ENCODE measurements around the gene CDK6.

CDK6 gene

DNA sequence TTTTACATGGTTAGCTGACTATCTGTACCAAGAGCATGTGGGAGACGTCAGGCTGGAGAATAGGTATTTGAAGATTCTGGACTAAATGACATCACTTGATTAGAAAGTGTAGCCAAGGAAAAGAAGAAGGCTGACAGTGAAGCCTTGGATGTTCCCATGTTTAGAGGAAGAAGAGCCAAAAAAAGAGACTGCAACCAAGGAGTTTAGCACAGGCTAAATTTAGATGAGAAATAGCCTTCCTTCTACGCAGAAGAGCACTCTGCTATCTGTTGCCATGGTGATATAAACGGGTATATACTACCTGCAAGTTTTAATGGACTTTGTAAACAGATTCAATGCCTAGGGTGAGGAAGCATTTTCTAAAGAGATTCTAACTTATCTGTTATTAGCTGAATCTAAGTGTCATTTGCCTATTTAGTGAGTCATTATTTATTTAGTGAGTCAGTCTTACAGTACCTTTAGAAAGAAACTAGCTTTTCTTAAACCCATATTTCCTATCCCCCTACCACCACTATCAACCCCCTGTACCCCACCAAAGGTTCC is 69.8 kb downstream of the CDK6 start:
- no peak for TF ChIP-seq CTCF (IDR thresholded peaks at IDR 0.05; ENCODE audit: low read depth, low read length, missing control alignments)
- Histone ChIP-seq H3K27me3 (replicated peaks) (no peaks in the 10 kb centered on the region), H3K27ac (peak overlapping the region; percentile 85), H3K36me3 (replicated peaks) (peaks cover 3% of the 10 kb centered on the region), H3K4me3 (ENCODE audit: low read depth, low read length) (no peak overlapping the region)
- in situ Hi-C loops (cut with HindIII; ENCODE audit: low pct_ligation_motif_present, low sequenced_read_pairs) = no loop called here
- peak; percentile 42 for DNase-seq

DNA sequence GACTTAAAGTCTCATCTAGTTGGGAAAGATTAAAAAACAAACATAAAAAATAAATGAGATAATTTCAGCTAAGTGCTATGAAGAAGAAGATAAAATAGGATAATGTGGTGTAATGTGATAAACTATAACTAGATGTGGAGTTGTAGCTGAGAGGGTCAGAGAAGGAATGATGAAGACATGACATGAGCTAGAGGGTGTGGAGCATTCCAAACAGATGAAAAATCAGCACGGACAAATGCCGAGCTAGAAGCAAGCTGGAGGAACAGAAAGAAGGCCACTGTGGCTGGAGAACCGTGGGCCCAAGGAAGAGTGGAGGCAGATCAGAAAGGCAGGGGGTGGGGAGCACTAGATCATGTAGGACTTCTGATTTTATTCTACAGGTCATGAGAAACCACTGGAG is 70.6 kb downstream of the CDK6 start:
- DNase-seq = peak; percentile 85
- in situ Hi-C loops (cut with HindIII; ENCODE audit: low pct_ligation_motif_present, low sequenced_read_pairs) = no loop called here
- H3K27me3 ChIP-seq (replicated peaks) = no peaks in the 10 kb centered on the region
- H3K27ac ChIP-seq = peak overlapping the region; percentile 85
- H3K36me3 ChIP-seq (replicated peaks) = peaks cover 3% of the 10 kb centered on the region
- no peak for TF ChIP-seq CTCF (IDR thresholded peaks at IDR 0.05; ENCODE audit: low read depth, low read length, missing control alignments)
- no peak overlapping the region for H3K4me3 ChIP-seq (ENCODE audit: low read depth, low read length)

DNA sequence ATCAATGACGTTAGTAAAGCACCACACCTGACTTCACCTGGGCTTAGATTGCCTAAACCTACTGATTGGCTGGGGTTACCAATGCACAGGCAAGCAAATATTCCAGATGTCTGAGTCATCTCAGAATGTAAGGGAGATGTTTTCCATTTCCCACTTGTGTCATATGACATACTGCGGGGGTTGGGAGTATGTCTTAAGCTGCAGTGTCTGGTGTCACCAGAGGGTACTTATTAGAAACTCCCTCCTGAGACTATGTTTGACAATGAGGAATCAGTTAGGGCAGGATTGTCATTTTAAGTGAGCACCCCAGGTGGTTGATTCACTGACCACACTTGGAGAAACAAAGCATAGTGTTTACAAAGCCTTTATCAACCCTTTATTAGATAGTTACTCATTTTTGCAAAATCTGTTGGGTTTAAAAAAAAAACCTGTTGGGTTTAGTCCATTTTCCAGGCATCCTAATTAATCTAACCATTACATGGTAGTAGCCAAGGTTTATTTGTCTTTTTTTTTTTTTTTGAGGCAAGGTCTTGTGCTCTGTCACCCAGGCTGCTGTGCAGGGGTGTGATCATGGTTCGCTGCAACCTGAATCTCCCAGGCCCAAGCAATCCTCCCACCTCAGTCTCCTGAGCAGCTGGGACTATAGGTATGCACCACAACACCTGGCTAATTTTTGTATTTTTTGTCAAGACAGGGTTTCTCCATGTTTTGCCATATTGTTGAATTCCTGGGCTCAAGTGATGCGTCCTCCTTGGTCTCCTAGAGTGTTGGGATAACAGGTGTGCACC is 72.5 kb downstream of the CDK6 start:
- TF ChIP-seq CTCF (IDR thresholded peaks at IDR 0.05; ENCODE audit: low read depth, low read length, missing control alignments) = no peak
- Histone ChIP-seq H3K36me3 (replicated peaks) (peaks cover 3% of the 10 kb centered on the region), H3K27ac (peak overlapping the region; percentile 51), H3K4me3 (ENCODE audit: low read depth, low read length) (no peak overlapping the region), H3K27me3 (replicated peaks) (no peaks in the 10 kb centered on the region)
- in situ Hi-C loops (cut with HindIII; ENCODE audit: low pct_ligation_motif_present, low sequenced_read_pairs) = no loop called here
- peak; percentile 86 for DNase-seq

DNA sequence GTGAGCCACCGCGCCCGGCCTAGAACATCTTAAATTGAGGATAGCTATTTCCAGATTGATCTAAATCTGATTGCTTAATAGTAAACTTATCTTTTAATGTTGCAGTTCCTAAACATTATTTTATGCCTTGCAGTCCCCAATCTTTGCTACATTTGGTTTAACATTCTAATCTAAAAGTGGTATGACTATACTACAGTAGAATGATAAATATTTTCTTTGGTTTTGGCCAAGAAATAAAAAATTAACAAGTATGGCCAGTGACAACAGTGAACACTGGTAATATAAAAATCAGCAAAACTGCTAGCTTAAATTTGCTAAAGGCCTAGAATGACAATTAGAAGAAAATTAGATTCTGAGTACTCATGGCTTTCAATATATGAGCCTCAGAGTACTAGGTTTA is 73.5 kb downstream of the CDK6 start:
- in situ Hi-C loops (cut with HindIII; ENCODE audit: low pct_ligation_motif_present, low sequenced_read_pairs) = no loop called here
- no peak for DNase-seq
- no peaks in the 10 kb centered on the region for H3K36me3 ChIP-seq (replicated peaks)
- H3K27me3 ChIP-seq (replicated peaks) = no peaks in the 10 kb centered on the region
- no peak overlapping the region for H3K4me3 ChIP-seq (ENCODE audit: low read depth, low read length)
- H3K27ac ChIP-seq = peak overlapping the region; percentile 51
- no peak for TF ChIP-seq CTCF (IDR thresholded peaks at IDR 0.05; ENCODE audit: low read depth, low read length, missing control alignments)

DNA sequence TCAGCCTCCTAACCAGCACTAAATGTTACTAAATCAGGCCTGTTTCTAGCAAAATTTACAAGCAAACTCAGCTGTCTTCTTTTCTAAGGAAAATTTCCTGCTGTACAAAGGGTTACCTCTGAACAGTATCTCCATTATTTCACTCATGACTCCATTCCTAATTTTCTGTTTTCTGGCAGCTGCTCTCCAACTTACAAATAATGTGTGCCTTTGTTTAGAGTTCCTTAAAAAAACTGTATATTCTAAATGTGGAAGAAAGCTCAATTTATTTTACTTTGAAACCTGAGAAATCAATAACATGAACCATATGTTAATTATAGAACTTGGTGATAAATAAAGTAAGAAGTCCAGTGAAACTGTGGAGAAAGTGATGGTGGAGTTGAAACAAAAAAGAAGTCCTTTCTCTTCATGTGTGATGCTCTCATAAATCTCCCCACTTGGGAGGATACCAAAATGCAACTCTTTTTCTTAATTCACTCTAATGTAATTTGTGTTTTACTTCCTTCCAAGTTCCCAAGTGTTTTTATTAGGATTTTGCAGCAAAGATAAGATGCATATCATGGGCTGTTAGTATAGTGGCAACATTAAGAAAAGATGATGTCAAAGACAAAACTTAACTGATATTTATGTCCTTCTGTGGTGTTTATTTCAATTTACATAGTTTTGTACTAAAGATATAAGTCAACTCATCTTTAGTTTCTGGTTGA is 74.8 kb downstream of the CDK6 start:
- Histone ChIP-seq H3K4me3 (ENCODE audit: low read depth, low read length) (no peak overlapping the region), H3K27ac (no peak overlapping the region), H3K36me3 (replicated peaks) (peaks cover 7% of the 10 kb centered on the region), H3K27me3 (replicated peaks) (no peaks in the 10 kb centered on the region)
- no peak for DNase-seq
- TF ChIP-seq CTCF (IDR thresholded peaks at IDR 0.05; ENCODE audit: low read depth, low read length, missing control alignments) = no peak
- in situ Hi-C loops (cut with HindIII; ENCODE audit: low pct_ligation_motif_present, low sequenced_read_pairs) = no loop called here
